Fibroblast of lung (primary cell): Measurements from ENCODE around the gene OGA. TPM values are rescaled to one million over a fixed set of nuclear protein-coding genes. Genes with fewer than 3 reads are reported as not detected.
A peak's percentile ranks its signal among the peaks of the same experiment; 100 is the strongest.

ENCODE experiments used
- DNase-seq, 2 donors: peaks; one replicate each; pipeline versions ENCODE4 v3.0.0 to v3.0.0-alpha.2; 2010; ENCODE audit warnings: low read depth in 2 of 2
- H2AFZ ChIP-seq: 2 replicates; pipeline ENCODE4 v1.5.1; 2012; ENCODE audit warnings: low read length, control low read depth, inconsistent platforms
- H3K27ac ChIP-seq: 2 replicates; pipeline ENCODE4 v1.5.1; 2011; ENCODE audit warnings: low read length, control low read depth; ENCODE audit not compliant: insufficient read depth
- H3K27me3 ChIP-seq: 2 replicates; pipeline ENCODE4 v1.5.1; 2011; ENCODE audit warnings: mild to moderate bottlenecking, low read length; ENCODE audit not compliant: control insufficient read depth, insufficient read depth
- H3K36me3 ChIP-seq: 2 replicates; pipeline ENCODE4 v1.5.1; 2011; ENCODE audit warnings: low read length; ENCODE audit not compliant: control insufficient read depth, insufficient read depth
- H3K4me1 ChIP-seq: 2 replicates; pipeline ENCODE4 v1.5.1; 2011; ENCODE audit warnings: low read length; ENCODE audit not compliant: control insufficient read depth, insufficient read depth; ENCODE audit errors: extremely low read depth
- H3K4me2 ChIP-seq: 2 replicates; pipeline ENCODE4 v1.5.1; 2011; ENCODE audit warnings: low read length, control low read depth; ENCODE audit not compliant: insufficient read depth; ENCODE audit errors: extremely low read depth
- H3K4me3 ChIP-seq, 4 experiments: fragments of 200-600 bp in 1 of 4; sonication (generic) in 1 of 4; replicated peaks in 1 of 4; 2 replicates each; pipeline ENCODE4 v1.5.1; 2011 to 2016; ENCODE audit warnings: low read length in 4 of 4, low read depth in 3 of 4, mild to moderate bottlenecking in 3 of 4, control low read depth in 2 of 4, inconsistent platforms in 1 of 4, mixed read lengths in 1 of 4; ENCODE audit not compliant: insufficient read depth in 1 of 4; ENCODE audit errors: control extremely low read depth in 1 of 4
- H3K79me2 ChIP-seq: 2 replicates; pipeline ENCODE4 v1.5.1; 2012; ENCODE audit warnings: mild to moderate bottlenecking, low read length, inconsistent platforms; ENCODE audit not compliant: control insufficient read depth, insufficient read depth
- H3K9ac ChIP-seq: 2 replicates; pipeline ENCODE4 v1.5.1; 2011; ENCODE audit warnings: mild to moderate bottlenecking, low read length, control low read depth; ENCODE audit not compliant: insufficient read depth
- H3K9me3 ChIP-seq: 2 replicates; pipeline ENCODE4 v1.5.1; 2012; ENCODE audit warnings: low read depth, low read length; ENCODE audit not compliant: control insufficient read depth, insufficient read depth
- H4K20me1 ChIP-seq: 2 replicates; pipeline ENCODE4 v1.5.1; 2011; ENCODE audit warnings: low read length; ENCODE audit not compliant: control insufficient read depth, insufficient read depth; ENCODE audit errors: extremely low read depth
- EZH2 ChIP-seq: IDR thresholded peaks from 2 replicates; pipeline ENCODE4 v1.5.1; 2012; ENCODE audit warnings: low read length, control low read depth, mild to moderate bottlenecking; ENCODE audit errors: missing control alignments
- polyA plus RNA-seq, 2 donors: library from polyadenylated mRNA; depleted of rRNA in 1 of 2; stranded (reverse) in 1 of 2; unstranded in 1 of 2; fragments of >200 nt; gene quantifications; 2 replicates each; pipeline ENCODE4 v1.2.1, GENCODE V29; 2011 to 2012; ENCODE audit warnings: missing spikeins in 1 of 2
- total RNA-seq: library from RNA; depleted of rRNA; stranded (reverse); fragments of >200 nt; gene quantifications from 2 replicates; pipeline ENCODE4 v1.2.1, GENCODE V29; 2014
- TF ChIP-seq, protein P1 (sequence below), 2 donors: IDR thresholded peaks in 1 of 2; conservative IDR thresholded peaks in 1 of 2; 1 replicate in 1 of 2; 2 replicates in 1 of 2; pipeline ENCODE4 v1.5.1; 2011 to 2012; ENCODE audit warnings: low read length in 2 of 2, control low read depth in 1 of 2, inconsistent platforms in 1 of 2, low read depth in 1 of 2, mild to moderate bottlenecking in 1 of 2

OGA gene
- total and polyA plus RNA-seq, 2 donors (not counting 1 experiment from before 2014, with no cell fraction given), result 69.9 to 193 TPM

DNA sequence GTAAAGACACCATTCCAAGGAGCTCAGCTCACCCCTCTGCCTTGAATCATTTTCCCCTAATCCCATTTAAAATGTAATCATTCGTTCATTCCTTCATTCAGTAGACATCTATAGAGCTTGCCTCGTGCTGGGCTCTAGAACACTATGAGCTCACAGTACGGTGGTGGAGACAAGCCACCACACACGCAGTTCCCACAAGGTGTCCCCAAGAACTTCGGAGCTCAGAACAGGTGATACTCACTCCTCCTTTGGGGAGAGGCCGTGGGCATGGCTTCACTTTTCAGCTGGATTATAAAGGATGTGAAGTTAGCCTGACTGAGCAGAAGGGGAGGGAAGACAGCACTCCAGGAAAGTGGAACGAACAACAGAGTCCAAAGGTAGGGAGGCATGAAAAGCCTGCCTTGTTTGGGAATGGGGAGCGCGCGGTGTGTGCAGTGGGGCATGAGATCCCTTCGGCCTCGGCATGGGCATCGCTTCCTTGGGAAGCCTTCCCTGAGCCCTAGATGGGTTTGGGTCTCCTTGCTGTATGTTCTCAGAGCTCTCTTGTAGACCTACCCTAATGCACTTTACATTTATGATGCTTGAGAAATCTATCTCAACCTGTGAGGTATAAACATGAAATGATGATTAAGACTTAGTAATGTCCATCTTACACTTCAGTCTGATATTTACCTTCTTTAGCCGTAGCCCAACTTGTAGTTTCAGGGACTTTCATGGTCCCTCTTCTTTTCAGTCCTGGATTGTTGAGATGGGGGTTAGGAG is 809 bp upstream of the OGA start:
- Histone ChIP-seq H2AFZ (peak overlapping the region; percentile 97), H3K27ac (peak overlapping the region; percentile 98), H4K20me1 (peaks cover 4% of the 10 kb centered on the region), H3K4me3 (peak overlapping the region; percentile 64 to 98 (median 71)), H3K4me2 (peak overlapping the region; percentile 99), H3K9me3 (no peaks in the 10 kb centered on the region), H3K79me2 (peaks cover 42% of the 10 kb centered on the region), H3K9ac (peak overlapping the region; percentile 27), H3K36me3 (no peaks in the 10 kb centered on the region), H3K4me1 (peaks cover 5% of the 10 kb centered on the region), H3K27me3 (no peaks in the 10 kb centered on the region)
- no peak for TF ChIP-seq EZH2
- TF ChIP-seq, protein P1, sequence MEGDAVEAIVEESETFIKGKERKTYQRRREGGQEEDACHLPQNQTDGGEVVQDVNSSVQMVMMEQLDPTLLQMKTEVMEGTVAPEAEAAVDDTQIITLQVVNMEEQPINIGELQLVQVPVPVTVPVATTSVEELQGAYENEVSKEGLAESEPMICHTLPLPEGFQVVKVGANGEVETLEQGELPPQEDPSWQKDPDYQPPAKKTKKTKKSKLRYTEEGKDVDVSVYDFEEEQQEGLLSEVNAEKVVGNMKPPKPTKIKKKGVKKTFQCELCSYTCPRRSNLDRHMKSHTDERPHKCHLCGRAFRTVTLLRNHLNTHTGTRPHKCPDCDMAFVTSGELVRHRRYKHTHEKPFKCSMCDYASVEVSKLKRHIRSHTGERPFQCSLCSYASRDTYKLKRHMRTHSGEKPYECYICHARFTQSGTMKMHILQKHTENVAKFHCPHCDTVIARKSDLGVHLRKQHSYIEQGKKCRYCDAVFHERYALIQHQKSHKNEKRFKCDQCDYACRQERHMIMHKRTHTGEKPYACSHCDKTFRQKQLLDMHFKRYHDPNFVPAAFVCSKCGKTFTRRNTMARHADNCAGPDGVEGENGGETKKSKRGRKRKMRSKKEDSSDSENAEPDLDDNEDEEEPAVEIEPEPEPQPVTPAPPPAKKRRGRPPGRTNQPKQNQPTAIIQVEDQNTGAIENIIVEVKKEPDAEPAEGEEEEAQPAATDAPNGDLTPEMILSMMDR (conservative IDR thresholded peaks at IDR 0.05 in 1 of 2, IDR thresholded peaks at IDR 0.05 in 1 of 2; ENCODE audit: low read depth in 1 of 2, low read length in 2 of 2), result no peak
- DNase-seq, result no peak

DNA sequence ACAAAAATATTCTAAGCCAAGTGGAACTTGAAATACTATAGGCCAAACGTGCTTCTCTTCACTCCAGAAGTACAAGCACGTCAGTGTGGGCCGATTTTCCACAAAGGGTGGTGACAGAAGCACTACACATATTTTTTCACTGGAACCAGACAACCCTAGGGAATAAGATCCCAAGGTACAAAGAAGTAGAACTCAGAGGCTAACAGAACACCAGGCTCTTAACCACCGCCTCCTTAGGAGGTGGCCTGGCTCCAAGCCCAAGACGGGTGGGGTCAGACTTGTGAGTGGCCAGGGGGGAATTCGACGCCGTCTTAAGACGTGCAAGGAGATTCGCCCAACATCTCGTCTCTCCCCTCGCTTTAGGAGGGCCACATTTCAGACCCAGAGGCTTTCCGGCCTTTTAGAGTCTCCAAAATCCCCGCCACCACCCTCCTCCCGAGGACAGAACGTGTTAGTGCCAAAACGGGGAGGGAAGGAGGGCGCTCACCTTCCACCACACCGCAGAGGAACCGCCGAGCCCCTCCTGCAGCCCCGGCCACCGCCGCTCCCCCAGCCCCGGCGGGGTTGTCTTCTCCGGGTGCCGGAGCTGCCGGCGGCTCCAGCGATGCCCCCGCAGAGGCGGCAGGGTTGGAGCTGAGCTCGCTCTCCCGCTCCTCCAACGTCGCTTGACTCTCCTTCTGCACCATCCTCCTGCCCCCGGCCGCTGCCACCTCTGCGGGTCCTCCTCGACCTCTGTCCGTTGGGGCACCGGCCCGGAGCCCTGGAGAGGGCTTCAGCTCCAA is 716 bp downstream of the OGA start:
- Histone ChIP-seq H3K4me3 (peak overlapping the region; percentile 45 to 99 (median 96)), H2AFZ (no peak overlapping the region), H3K27ac (peak overlapping the region; percentile 98), H3K9ac (peak overlapping the region; percentile 99), H4K20me1 (peaks cover 11% of the 10 kb centered on the region), H3K4me2 (peak overlapping the region; percentile 20), H3K79me2 (peaks cover 57% of the 10 kb centered on the region), H3K27me3 (no peaks in the 10 kb centered on the region), H3K4me1 (peaks cover 11% of the 10 kb centered on the region), H3K9me3 (no peaks in the 10 kb centered on the region), H3K36me3 (no peaks in the 10 kb centered on the region)
- no peak for TF ChIP-seq EZH2
- TF ChIP-seq, protein P1 (conservative IDR thresholded peaks at IDR 0.05 in 1 of 2, IDR thresholded peaks at IDR 0.05 in 1 of 2; ENCODE audit: low read depth in 1 of 2, low read length in 2 of 2), result no peak
- peak; percentile 97 for DNase-seq

DNA sequence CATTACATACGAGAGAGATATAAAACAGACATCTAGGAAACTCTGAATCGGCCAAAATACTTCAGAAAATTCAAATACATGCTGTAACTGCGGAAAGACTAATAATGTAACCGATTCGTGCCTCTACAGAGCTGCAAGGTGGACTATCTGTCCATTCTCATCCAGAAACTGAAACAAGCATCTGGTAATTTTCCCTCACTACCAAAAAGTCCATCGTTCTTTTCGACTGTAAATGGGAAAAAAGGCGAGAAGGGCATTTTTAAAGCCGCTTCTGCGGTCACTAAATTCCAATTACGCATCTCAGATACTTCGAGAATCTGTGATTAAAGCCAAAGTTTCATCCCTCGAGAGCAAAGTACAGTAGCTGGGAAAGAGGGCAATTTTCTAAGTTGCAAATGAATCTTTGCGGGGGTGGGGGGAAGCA is 1.3 kb downstream of the OGA start:
- Histone ChIP-seq H3K27ac (peak overlapping the region; percentile 98), H3K79me2 (peaks cover 63% of the 10 kb centered on the region), H3K9ac (peak overlapping the region; percentile 99), H3K36me3 (no peaks in the 10 kb centered on the region), H3K4me3 (peak overlapping the region; percentile 45 to 99 (median 96)), H4K20me1 (peaks cover 11% of the 10 kb centered on the region), H3K9me3 (no peaks in the 10 kb centered on the region), H2AFZ (no peak overlapping the region), H3K4me1 (peaks cover 13% of the 10 kb centered on the region), H3K27me3 (no peaks in the 10 kb centered on the region), H3K4me2 (peak overlapping the region; percentile 20)
- no peak for TF ChIP-seq EZH2
- TF ChIP-seq, protein P1 (conservative IDR thresholded peaks at IDR 0.05 in 1 of 2, IDR thresholded peaks at IDR 0.05 in 1 of 2; ENCODE audit: low read depth in 1 of 2, low read length in 2 of 2), result no peak
- no peak for DNase-seq
